Lower leg skin (tissue), 4 donors: ENCODE data around the gene NUAK1. TPM values are rescaled to one million over a fixed set of nuclear protein-coding genes. Genes with fewer than 3 reads are reported as not detected.

ENCODE experiments used
- DNase-seq, 2 donors: peaks; one replicate each; pipeline ENCODE4 v3.0.0-alpha.2; 2019; ENCODE audit warnings: low spot score in 2 of 2
- H3K4me3 ChIP-seq: fragments of 200-600 bp; sonication (generic); 2 replicates; pipeline ENCODE4 v1.5.1; 2017; ENCODE audit warnings: mild to moderate bottlenecking, low read depth; ENCODE audit not compliant: poor library complexity, severe bottlenecking
- POLR2A ChIP-seq, 2 donors: fragments of 450-650 bp; IDR thresholded peaks; one replicate each; pipeline ENCODE4 v1.6.1; 2016 to 2017; ENCODE audit warnings: antibody characterized with exemption in 2 of 2, mild to moderate bottlenecking in 1 of 2, moderate library complexity in 1 of 2
- WGBS, 2 donors: methylation state at CpG; one replicate each; pipeline ENCODE4 v1.1.5; 2018; 5-methylcytosine and 5-hydroxymethylcytosine counted together
- intact Hi-C: fragments of 100-400 bp; cut with DNase I; formaldehyde crosslinking; loops from one replicate; pipeline ENCODE4 v1.15.0; 2023; ENCODE audit warnings: low total_unique reads
- total RNA-seq, 4 donors: library from RNA; depleted of rRNA; stranded (reverse); fragments of >200 nt; gene quantifications; one replicate each; pipeline ENCODE4 v1.1.0, GENCODE V29; 2016
- TF ChIP-seq, protein P1 (sequence below), 3 donors: fragments of 450-650 bp; IDR thresholded peaks; one replicate each; pipeline ENCODE4 v1.5.1; 2016; ENCODE audit warnings: antibody characterized with exemption in 3 of 3, mild to moderate bottlenecking in 3 of 3, moderate library complexity in 2 of 3

Gene NUAK1
- total RNA-seq, 4 donors from 2014 or later, result 23.9 to 66.1 (median 42.3) TPM

DNA sequence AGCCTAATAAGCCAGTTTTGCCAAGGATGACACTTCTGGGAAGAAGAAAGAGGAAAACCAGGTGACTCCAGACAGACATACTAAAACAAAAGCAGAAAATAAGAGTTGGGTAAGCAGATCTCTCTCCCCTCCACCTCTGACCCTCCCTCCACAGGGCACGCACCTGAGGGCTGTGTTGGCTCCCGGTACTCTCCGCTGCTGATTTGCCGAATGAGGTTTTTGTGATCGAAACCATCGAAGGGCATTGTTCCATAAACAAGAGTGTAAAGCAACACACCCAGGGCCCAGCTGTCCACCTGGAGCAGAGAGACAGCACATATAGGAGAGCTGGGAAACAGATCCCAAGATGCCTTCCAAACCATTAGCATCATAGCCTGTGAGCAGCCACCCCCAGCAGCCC lies 68.1 kb downstream of the NUAK1 start:
- no peak for DNase-seq
- WGBS, 2 donors, result 97 to 98% methylated on average over 6 of the region's 6 CpGs
- H3K4me3 ChIP-seq, result no peak overlapping the region
- intact Hi-C loops, result no loop called here
- TF ChIP-seq, protein P1, sequence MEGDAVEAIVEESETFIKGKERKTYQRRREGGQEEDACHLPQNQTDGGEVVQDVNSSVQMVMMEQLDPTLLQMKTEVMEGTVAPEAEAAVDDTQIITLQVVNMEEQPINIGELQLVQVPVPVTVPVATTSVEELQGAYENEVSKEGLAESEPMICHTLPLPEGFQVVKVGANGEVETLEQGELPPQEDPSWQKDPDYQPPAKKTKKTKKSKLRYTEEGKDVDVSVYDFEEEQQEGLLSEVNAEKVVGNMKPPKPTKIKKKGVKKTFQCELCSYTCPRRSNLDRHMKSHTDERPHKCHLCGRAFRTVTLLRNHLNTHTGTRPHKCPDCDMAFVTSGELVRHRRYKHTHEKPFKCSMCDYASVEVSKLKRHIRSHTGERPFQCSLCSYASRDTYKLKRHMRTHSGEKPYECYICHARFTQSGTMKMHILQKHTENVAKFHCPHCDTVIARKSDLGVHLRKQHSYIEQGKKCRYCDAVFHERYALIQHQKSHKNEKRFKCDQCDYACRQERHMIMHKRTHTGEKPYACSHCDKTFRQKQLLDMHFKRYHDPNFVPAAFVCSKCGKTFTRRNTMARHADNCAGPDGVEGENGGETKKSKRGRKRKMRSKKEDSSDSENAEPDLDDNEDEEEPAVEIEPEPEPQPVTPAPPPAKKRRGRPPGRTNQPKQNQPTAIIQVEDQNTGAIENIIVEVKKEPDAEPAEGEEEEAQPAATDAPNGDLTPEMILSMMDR (IDR thresholded peaks at IDR 0.05), result no peak
- no peak for TF ChIP-seq POLR2A (IDR thresholded peaks at IDR 0.05)

DNA sequence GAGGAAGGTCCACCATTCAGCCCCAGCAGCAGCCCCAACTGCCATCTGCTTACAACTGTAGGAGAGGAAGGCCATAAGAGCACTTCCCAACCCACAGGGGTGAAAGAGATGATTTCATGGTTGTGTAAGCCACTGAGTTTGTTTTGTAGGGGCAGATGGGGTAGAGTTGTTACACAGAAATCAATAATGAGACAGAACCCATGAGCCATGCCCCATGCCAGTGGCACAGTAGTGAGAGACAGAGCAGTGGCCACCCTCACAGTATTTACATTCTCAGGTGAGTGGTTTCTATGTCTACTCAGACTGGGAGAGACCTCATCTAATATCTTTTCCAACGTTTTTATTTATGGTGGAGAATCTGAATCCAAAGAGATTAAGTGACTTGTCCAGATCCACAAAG lies 68.6 kb downstream of the NUAK1 start:
- 68% methylated on average over 1 of the region's 1 CpG for WGBS, 2 donors
- H3K4me3 ChIP-seq, result no peak overlapping the region
- intact Hi-C loops, result no loop called here
- TF ChIP-seq, protein P1 (IDR thresholded peaks at IDR 0.05), result no peak
- no peak for TF ChIP-seq POLR2A (IDR thresholded peaks at IDR 0.05)
- no peak for DNase-seq

DNA sequence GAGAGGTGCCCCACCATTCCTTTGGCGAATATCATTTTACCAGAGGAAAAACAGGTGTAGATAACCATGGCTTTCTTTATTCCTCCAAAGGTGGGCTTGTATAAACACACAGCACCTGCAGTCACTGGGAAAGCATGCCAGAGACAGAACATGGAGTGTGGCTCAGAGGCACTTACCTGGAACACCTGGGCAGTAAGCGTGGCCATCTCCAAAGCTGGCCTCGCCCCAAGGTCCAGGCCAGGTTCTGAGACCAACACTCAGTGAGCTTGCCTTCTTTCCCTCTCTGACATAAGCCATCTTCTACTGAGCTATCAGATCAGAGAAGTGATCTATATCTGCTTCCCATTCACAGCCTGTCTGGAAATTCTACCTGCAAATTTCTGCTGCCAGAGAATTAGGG lies 70.5 kb downstream of the NUAK1 start:
- 94 to 96% methylated on average over 3 of the region's 3 CpGs for WGBS, 2 donors
- H3K4me3 ChIP-seq, result no peak overlapping the region
- DNase-seq, result no peak
- intact Hi-C loops, result no loop called here
- TF ChIP-seq, protein P1 (IDR thresholded peaks at IDR 0.05), result no peak
- no peak for TF ChIP-seq POLR2A (IDR thresholded peaks at IDR 0.05)

DNA sequence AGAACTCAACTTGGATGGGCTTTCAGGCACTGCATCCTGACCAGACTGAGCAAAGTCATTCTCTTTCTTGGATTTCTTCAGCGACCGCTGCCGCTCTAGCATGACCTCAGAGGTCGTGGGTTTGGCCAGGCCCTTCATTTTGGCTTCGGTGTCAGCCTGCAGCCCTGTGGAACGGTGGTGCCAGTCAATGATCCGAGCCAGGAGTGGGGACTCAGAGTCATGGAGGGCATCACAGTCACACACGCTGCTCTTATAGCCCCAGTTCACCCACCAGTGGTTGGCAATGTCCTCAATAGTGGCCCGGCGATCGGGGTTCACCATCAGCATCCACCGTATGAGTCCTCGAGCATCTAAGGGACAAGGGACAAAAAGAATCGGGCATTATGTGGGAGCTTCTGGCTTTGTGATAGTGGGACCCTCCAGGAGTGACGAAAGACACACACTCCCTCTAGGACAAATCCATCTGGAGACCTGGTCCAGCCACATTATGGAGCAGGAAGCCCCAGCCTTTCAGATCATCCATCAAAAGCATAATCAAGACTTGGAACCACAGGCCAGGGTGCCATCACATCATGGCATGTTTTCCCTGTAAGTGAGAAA lies 71.0 kb downstream of the NUAK1 start:
- no peak overlapping the region for H3K4me3 ChIP-seq
- intact Hi-C loops, result no loop called here
- no peak for TF ChIP-seq POLR2A (IDR thresholded peaks at IDR 0.05)
- TF ChIP-seq, protein P1 (IDR thresholded peaks at IDR 0.05), result no peak
- 95 to 96% methylated on average over 15 of the region's 15 CpGs for WGBS, 2 donors
- DNase-seq, result no peak

DNA sequence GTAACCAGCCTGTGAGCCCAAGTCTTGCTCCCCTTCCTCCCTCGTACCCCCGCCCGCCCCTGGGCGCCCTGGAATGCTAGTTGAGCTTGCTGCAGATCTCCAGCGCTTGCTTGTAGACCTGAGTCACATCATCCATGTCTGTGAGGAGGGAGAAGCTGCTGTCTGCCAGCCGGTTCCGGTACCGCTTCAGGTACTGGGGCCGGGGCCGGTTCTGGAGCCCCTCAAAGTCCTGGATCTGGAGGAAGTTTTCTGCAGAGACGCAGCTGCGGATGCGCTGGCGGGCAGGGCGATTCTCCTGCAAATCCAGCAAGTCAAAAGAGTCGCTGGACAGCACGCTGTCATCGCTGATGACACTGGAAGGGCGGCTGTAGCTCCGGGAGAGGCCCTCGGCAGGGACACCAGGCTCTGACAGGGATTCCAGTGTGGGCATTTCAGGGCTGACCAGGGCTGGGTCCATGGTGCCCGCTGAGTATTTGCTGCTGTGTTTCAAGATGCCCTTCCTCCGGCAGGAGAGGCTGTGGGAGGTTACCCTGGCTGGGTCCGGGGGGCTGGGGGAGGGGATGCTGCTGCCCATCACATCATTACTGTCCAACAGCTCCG lies 71.9 kb downstream of the NUAK1 start:
- intact Hi-C loops, result no loop called here
- 94 to 98% methylated on average over 17 to 25 of the region's 25 CpGs for WGBS, 2 donors
- peak in 1 of 2 donors; percentile 9 for DNase-seq
- TF ChIP-seq, protein P1 (IDR thresholded peaks at IDR 0.05), result no peak
- no peak for TF ChIP-seq POLR2A (IDR thresholded peaks at IDR 0.05)
- no peak overlapping the region for H3K4me3 ChIP-seq
